Hematopoietic multipotent progenitor cell treated with erythropoietin and hydrocortisone succinate and interleukin-3 and kit ligand, for 8 days (in vitro differentiated cells): Measurements from ENCODE around the gene LIMS3.
"Not testable (repeated sequence)": the region's sequence is repeated elsewhere in the genome, so short reads cannot be mapped to it uniquely, and the experiment has no call there.

Experiments
- DNase-seq: peaks from one replicate; pipeline ENCODE4 v3.0.0-alpha.2; 2015

The LIMS3 gene

DNA sequence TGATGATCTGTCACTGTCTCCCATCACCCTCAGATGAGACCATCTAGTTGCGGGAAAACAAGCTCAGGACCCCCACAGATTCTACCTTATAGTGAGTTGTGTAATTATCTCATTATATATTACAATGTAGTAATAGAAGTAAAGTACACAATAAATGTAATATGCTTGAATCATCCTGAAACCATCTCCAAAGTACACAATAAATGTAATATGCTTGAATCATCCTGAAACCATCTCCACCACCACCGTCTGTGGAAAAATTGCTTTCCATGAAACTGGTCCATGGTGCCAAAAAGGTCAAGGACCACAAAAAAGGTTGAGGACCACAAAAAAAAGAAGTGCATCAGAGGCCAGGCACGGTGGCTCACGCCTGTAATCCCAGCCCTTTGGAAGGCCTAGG, 29.3 kb downstream of the LIMS3 start:
- DNase-seq: not testable (repeated sequence)

DNA sequence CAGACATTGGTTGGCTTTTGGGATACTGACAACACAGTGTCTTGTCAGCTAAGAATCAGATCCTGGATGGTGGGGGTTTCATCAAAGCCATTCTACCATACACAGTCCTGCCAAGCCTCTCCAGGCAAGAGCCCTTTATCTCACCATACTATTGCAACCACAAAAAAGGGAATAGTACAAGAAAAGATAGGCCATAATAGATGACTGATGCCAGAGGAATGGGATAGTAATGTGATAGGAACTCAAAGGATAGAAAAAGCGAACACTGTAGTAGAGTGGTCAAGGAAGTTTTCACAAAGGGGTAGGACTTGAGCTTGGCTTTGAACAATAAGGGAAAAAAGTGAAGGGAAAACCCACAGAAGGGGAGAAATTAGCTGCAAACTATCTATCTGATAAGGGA, 30.7 kb downstream of the LIMS3 start:
- not testable (repeated sequence) for DNase-seq

GRCh38 chr2:109936534-109936933, 38.0 kb downstream of the LIMS3 start:
- DNase-seq: not testable (repeated sequence)

GRCh38 chr2:109945362-109945761, 46.9 kb downstream of the LIMS3 start:
- not testable (repeated sequence) for DNase-seq

- DNase-seq: not testable (repeated sequence)
Measured at GRCh38 chr2:109947262-109947958, 48.9 kb downstream of the LIMS3 start.

GRCh38 chr2:109947959-109948520, 49.6 kb downstream of the LIMS3 start:
- not testable (repeated sequence) for DNase-seq

GRCh38 chr2:109950146-109950843, 51.8 kb downstream of the LIMS3 start:
- DNase-seq: not testable (repeated sequence)

GRCh38 chr2:109963942-109964341, 65.5 kb downstream of the LIMS3 start:
- not testable (repeated sequence) for DNase-seq

DNA sequence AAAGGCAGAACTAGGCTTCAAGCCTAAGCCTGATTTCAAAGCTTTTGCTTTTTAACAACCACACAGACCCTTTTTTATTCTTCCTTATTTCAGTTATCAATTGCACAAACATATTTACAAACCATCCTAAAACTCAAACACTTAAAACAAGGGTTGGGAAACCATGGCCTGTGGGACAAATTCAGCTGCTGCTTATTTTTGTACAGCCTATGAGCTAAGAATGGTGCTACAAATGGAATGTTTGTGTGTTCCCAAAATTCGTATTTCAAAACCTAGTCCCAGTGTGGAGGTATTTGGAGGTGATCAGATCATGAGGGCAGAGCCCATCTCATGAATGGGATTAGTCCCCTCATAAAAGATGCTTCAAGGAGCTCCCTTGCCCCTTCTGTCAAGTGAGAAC, 67.0 kb downstream of the LIMS3 start:
- not testable (repeated sequence) for DNase-seq

GRCh38 chr2:109966107-109966736, 67.7 kb downstream of the LIMS3 start:
- not testable (repeated sequence) for DNase-seq

DNA sequence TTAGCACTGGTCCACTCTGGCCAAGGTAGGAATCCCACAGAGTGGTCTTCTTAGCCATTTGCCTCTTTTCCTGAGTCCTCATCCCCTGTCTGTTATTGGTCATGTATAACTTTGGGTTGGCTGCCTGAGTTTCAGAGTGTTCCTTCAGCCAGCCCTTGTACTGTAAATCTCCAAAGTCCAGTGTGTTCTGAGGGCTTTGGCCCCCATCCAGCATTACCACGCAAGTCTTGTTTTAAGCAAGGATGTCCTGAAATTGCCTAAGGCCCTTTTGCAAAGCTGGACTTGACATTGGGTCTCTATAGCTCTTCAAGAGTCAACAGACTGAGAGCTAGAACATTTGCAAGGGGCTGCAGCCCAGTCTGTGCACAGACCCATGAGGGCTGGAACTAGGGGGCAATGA, 68.4 kb downstream of the LIMS3 start:
- DNase-seq: not testable (repeated sequence)

DNA sequence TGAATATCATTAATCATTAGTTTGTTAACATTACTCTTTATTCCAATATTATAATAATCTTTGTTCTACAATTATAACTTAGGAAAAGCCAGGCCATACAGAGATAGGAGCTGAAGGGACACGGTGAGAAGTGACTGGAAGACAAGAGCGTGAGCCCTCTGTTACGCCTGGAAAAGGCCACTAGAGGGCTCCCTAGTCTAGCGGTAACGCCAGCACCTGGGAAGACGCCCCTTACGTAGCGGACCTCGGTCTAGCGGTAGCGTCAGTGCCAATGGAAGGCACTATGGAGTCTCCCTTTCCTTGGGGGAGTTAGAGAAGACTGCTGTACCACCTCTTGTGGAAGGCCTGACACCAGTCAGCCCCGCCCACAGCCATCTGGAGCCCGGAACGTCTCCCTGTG, 71.4 kb downstream of the LIMS3 start:
- DNase-seq: not testable (repeated sequence)

DNA sequence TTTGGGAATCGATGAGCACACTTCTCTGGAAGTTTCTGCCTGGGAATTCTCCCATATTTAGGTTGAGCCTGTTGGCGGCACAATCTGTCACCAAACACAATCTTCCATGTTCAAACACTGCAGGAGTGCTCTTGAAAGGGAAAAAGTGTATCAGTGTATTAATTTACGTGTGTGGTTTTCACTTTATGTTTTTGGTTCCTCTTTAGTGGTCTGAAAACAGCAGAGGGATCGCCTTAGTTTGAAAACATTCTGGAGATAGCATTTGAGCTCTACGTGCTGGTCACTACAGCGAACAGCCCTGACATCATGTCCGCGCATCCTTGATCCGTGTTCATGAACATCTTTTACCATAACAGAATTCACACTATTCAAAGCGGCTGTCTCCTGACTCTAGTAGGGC, 73.2 kb downstream of the LIMS3 start:
- not testable (repeated sequence) for DNase-seq
